GM19372 (cell line): ENCODE data around the gene TRMT61A.
A peak's percentile ranks its signal among the peaks of the same experiment; 100 is the strongest.

Source experiments
- ATAC-seq: cut with Tn5 transposase; IDR thresholded peaks from one replicate; pipeline ENCODE4 v1.9.1; 2021; ENCODE audit warnings: mild to moderate bottlenecking, low read depth, moderate library complexity; ENCODE audit not compliant: unreplicated experiment

Gene TRMT61A

GRCh38 chr14:103528587-103529382, at the start of gene TRMT61A:
Gene TRMT61A (plus strand): TSS chr14:103529196. CDS start chr14:103529979, 783 bp downstream.
- peak; percentile 64 for ATAC-seq

- no peak for ATAC-seq
Measured at GRCh38 chr14:103480595-103480994, 48.4 kb upstream of the TRMT61A start.

GRCh38 chr14:103483600-103483999, 45.4 kb upstream of the TRMT61A start:
- no peak for ATAC-seq

GRCh38 chr14:103485504-103485903, 43.5 kb upstream of the TRMT61A start:
- no peak for ATAC-seq

- ATAC-seq = no peak
Measured at GRCh38 chr14:103488071-103488470, 40.9 kb upstream of the TRMT61A start.

GRCh38 chr14:103488960-103489359, 40.0 kb upstream of the TRMT61A start:
- no peak for ATAC-seq

GRCh38 chr14:103489621-103490020, 39.4 kb upstream of the TRMT61A start:
- no peak for ATAC-seq

GRCh38 chr14:103491691-103492090, 37.3 kb upstream of the TRMT61A start:
- no peak for ATAC-seq

- no peak for ATAC-seq
Measured at GRCh38 chr14:103492156-103492925, 36.7 kb upstream of the TRMT61A start.

GRCh38 chr14:103495854-103496253, 33.1 kb upstream of the TRMT61A start:
- no peak for ATAC-seq

- no peak for ATAC-seq
Measured at GRCh38 chr14:103496776-103497175, 32.2 kb upstream of the TRMT61A start.

- ATAC-seq = no peak
Measured at GRCh38 chr14:103499709-103500108, 29.3 kb upstream of the TRMT61A start.

- no peak for ATAC-seq
Measured at GRCh38 chr14:103500148-103500990, 28.6 kb upstream of the TRMT61A start.

- no peak for ATAC-seq
Measured at GRCh38 chr14:103501041-103501870, 27.7 kb upstream of the TRMT61A start.

GRCh38 chr14:103501921-103502669, 26.9 kb upstream of the TRMT61A start:
- ATAC-seq = no peak

- ATAC-seq = no peak
Measured at GRCh38 chr14:103502877-103503276, 26.1 kb upstream of the TRMT61A start.

GRCh38 chr14:103503296-103503695, 25.7 kb upstream of the TRMT61A start:
- no peak for ATAC-seq

- ATAC-seq = no peak
Measured at GRCh38 chr14:103504991-103505565, 23.9 kb upstream of the TRMT61A start.

GRCh38 chr14:103507751-103508150, 21.2 kb upstream of the TRMT61A start:
- no peak for ATAC-seq
